SU-DHL-6 (cell line): Measurements from ENCODE around the gene ANGPTL2.

ENCODE experiments used
- H2AFZ ChIP-seq: fragments of 200-600 bp; sonication (generic); 2 replicates; pipeline ENCODE4 v1.6.1; 2014; ENCODE audit warnings: low read depth, mild to moderate bottlenecking, moderate library complexity, mixed read lengths, antibody characterized with exemption, low read length; ENCODE audit not compliant: severe bottlenecking
- H3F3A ChIP-seq: fragments of 200-600 bp; shearing (Covaris generic); 2 replicates; pipeline ENCODE4 v1.6.0; 2016; ENCODE audit warnings: antibody characterized with exemption, mild to moderate bottlenecking; ENCODE audit not compliant: insufficient read depth
- H3K27ac ChIP-seq: fragments of 200-600 bp; sonication (generic); 2 replicates; pipeline ENCODE4 v1.5.1; 2016; ENCODE audit warnings: low read depth, mild to moderate bottlenecking, low read length, moderate library complexity, mixed read lengths
- H3K27me3 ChIP-seq: fragments of 200-600 bp; sonication (generic), shearing (Covaris generic); 2 replicates; pipeline ENCODE4 v1.6.0; 2014; ENCODE audit warnings: mild to moderate bottlenecking, low read length
- H3K36me3 ChIP-seq: fragments of 200-600 bp; sonication (generic); 2 replicates; pipeline ENCODE4 v1.6.1; 2014; ENCODE audit warnings: mild to moderate bottlenecking, low read length, mixed read lengths
- H3K4me2 ChIP-seq: fragments of 300-600, 200-600 bp; shearing (Covaris generic), sonication (generic); 2 replicates; pipeline ENCODE4 v1.6.0; 2014; ENCODE audit warnings: low read length, low read depth, mild to moderate bottlenecking; ENCODE audit not compliant: poor library complexity, severe bottlenecking
- H3K4me3 ChIP-seq: fragments of 200-600 bp; sonication (generic); 2 replicates; pipeline ENCODE4 v1.5.1; 2014; ENCODE audit warnings: antibody characterized with exemption, low read length, mild to moderate bottlenecking, mixed read lengths; ENCODE audit not compliant: insufficient read depth, poor library complexity, severe bottlenecking
- H3K79me2 ChIP-seq: fragments of 200-600 bp; sonication (generic); 2 replicates; pipeline ENCODE4 v1.6.1; 2014; ENCODE audit warnings: mild to moderate bottlenecking, low read length, moderate library complexity; ENCODE audit not compliant: insufficient read depth
- H3K9ac ChIP-seq: fragments of 200-600 bp; sonication (generic); 2 replicates; pipeline ENCODE4 v1.7.0; 2014; ENCODE audit warnings: mild to moderate bottlenecking, low read length
- H3K9me2 ChIP-seq: fragments of 200-600 bp; sonication (generic); replicated peaks from 2 replicates; pipeline ENCODE4 v1.6.1; 2014; ENCODE audit warnings: low read length; ENCODE audit not compliant: insufficient read depth
- H3K9me3 ChIP-seq: fragments of 200-600 bp; sonication (generic); 2 replicates; pipeline ENCODE4 v1.6.1; 2014; ENCODE audit warnings: low read length, mixed read lengths; ENCODE audit not compliant: insufficient read depth
- H4K20me1 ChIP-seq: fragments of 200-600 bp; sonication (generic); 2 replicates; pipeline ENCODE4 v1.6.1; 2014; ENCODE audit warnings: low read depth, mild to moderate bottlenecking, antibody characterized with exemption, low read length, moderate library complexity, mixed read lengths
- CTCF ChIP-seq: fragments of 200-600 bp; sonication (generic); IDR thresholded peaks from one replicate; pipeline ENCODE4 v1.5.1; 2017; ENCODE audit warnings: antibody characterized with exemption, mild to moderate bottlenecking, low read length, moderate library complexity; ENCODE audit not compliant: insufficient read depth, poor library complexity, severe bottlenecking
- EZH2phosphoT487 ChIP-seq: fragments of 200-600 bp; sonication (generic), shearing (Covaris generic); conservative IDR thresholded peaks from 2 replicates; pipeline ENCODE4 v1.6.1; 2018; ENCODE audit warnings: mild to moderate bottlenecking, antibody characterized with exemption, low read length, moderate library complexity, mixed read lengths

The ANGPTL2 gene

GRCh38 chr9:127126971-127127370 is 4.5 kb upstream of the ANGPTL2 start:
- TF ChIP-seq CTCF (no peak), EZH2phosphoT487 (no peak)
- no peaks in the 10 kb centered on the region for H3F3A ChIP-seq
- no peaks in the 10 kb centered on the region for H3K36me3 ChIP-seq
- H3K79me2 ChIP-seq: no peaks in the 10 kb centered on the region
- H3K27me3 ChIP-seq: no peaks in the 10 kb centered on the region
- no peaks in the 10 kb centered on the region for H4K20me1 ChIP-seq
- no peak overlapping the region for H2AFZ ChIP-seq
- no peak overlapping the region for H3K4me3 ChIP-seq
- H3K9ac ChIP-seq: no peak overlapping the region
- no peaks in the 10 kb centered on the region for H3K9me2 ChIP-seq
- H3K4me2 ChIP-seq: no peak overlapping the region
- no peaks in the 10 kb centered on the region for H3K9me3 ChIP-seq
- no peak overlapping the region for H3K27ac ChIP-seq

GRCh38 chr9:127124792-127125191 is 2.4 kb upstream of the ANGPTL2 start:
- no peaks in the 10 kb centered on the region for H3K36me3 ChIP-seq
- no peak overlapping the region for H3K4me2 ChIP-seq
- TF ChIP-seq CTCF (no peak), EZH2phosphoT487 (no peak)
- H3K9ac ChIP-seq: no peak overlapping the region
- H2AFZ ChIP-seq: no peak overlapping the region
- no peaks in the 10 kb centered on the region for H4K20me1 ChIP-seq
- no peaks in the 10 kb centered on the region for H3F3A ChIP-seq
- no peaks in the 10 kb centered on the region for H3K9me2 ChIP-seq
- H3K4me3 ChIP-seq: no peak overlapping the region
- no peaks in the 10 kb centered on the region for H3K27me3 ChIP-seq
- H3K27ac ChIP-seq: no peak overlapping the region
- H3K9me3 ChIP-seq: no peaks in the 10 kb centered on the region
- H3K79me2 ChIP-seq: no peaks in the 10 kb centered on the region

- Histone ChIP-seq H3K4me2 (no peak overlapping the region), H3K27me3 (no peaks in the 10 kb centered on the region), H2AFZ (no peak overlapping the region)
Measured at GRCh38 chr9:127124111-127124531, 1.7 kb upstream of the ANGPTL2 start.

More at GRCh38 chr9:127124111-127124531, 1.7 kb upstream of the ANGPTL2 start:
- Histone ChIP-seq H3K9me2 (no peaks in the 10 kb centered on the region), H3K79me2 (no peaks in the 10 kb centered on the region), H3F3A (no peaks in the 10 kb centered on the region), H3K36me3 (no peaks in the 10 kb centered on the region), H3K4me3 (no peak overlapping the region), H4K20me1 (no peaks in the 10 kb centered on the region), H3K9ac (no peak overlapping the region), H3K27ac (no peak overlapping the region), H3K9me3 (no peaks in the 10 kb centered on the region)
- TF ChIP-seq CTCF (no peak), EZH2phosphoT487 (no peak)
